DOHH2 (cell line): Measurements from ENCODE around the gene RGS13.

Source experiments
- H3F3A ChIP-seq: fragments of 200-600 bp; sonication (generic), shearing (Covaris generic); 2 replicates; pipeline ENCODE4 v1.6.0; 2016; ENCODE audit warnings: antibody characterized with exemption, mild to moderate bottlenecking; ENCODE audit not compliant: control insufficient read depth, insufficient read depth
- H3K27ac ChIP-seq: fragments of 200-600 bp; sonication (generic); 2 replicates; pipeline ENCODE4 v1.5.1; 2014; ENCODE audit warnings: low read depth, mild to moderate bottlenecking, low read length, moderate library complexity
- H3K27me3 ChIP-seq: fragments of 200-600 bp; sonication (generic); 2 replicates; pipeline ENCODE4 v1.6.1; 2014; ENCODE audit warnings: mild to moderate bottlenecking, low read length, mixed read lengths; ENCODE audit not compliant: control insufficient read depth
- H3K36me3 ChIP-seq: fragments of 200-600 bp; sonication (generic); 2 replicates; pipeline ENCODE4 v1.6.1; 2014; ENCODE audit warnings: mild to moderate bottlenecking, low read length, moderate library complexity, mixed read lengths; ENCODE audit not compliant: control insufficient read depth
- H3K4me1 ChIP-seq: fragments of 200-600 bp; sonication (generic); 2 replicates; pipeline ENCODE4 v1.6.1; 2014; ENCODE audit warnings: mild to moderate bottlenecking, low read length, mixed read lengths; ENCODE audit not compliant: control insufficient read depth
- H3K4me2 ChIP-seq: fragments of 200-600 bp; sonication (generic); 2 replicates; pipeline ENCODE4 v1.6.0; 2014; ENCODE audit warnings: mild to moderate bottlenecking, low read length, moderate library complexity
- H3K4me3 ChIP-seq: fragments of 200-600 bp; sonication (generic); 2 replicates; pipeline ENCODE4 v1.5.1; 2014; ENCODE audit warnings: mild to moderate bottlenecking, low read length, mixed read lengths
- H3K79me2 ChIP-seq: fragments of 200-600 bp; sonication (generic); 2 replicates; pipeline ENCODE4 v1.6.1; 2014; ENCODE audit warnings: mild to moderate bottlenecking, low read length, mixed read lengths; ENCODE audit not compliant: control insufficient read depth
- H3K9me2 ChIP-seq: fragments of 200-600 bp; sonication (generic); replicated peaks from 2 replicates; pipeline ENCODE4 v1.6.1; 2014; ENCODE audit warnings: mild to moderate bottlenecking, low read length, mixed read lengths; ENCODE audit not compliant: control insufficient read depth
- H3K9me3 ChIP-seq: fragments of 200-600 bp; sonication (generic); 2 replicates; pipeline ENCODE4 v1.6.1; 2014; ENCODE audit warnings: antibody characterized with exemption, low read length, mixed read lengths; ENCODE audit not compliant: control insufficient read depth, insufficient read depth
- H4K20me1 ChIP-seq: fragments of 200-600 bp; sonication (generic); 2 replicates; pipeline ENCODE4 v1.6.0; 2014; ENCODE audit warnings: low read depth, mild to moderate bottlenecking, antibody characterized with exemption, low read length, moderate library complexity; ENCODE audit not compliant: control insufficient read depth, insufficient read depth
- CTCF ChIP-seq: fragments of 200-600 bp; sonication (generic); IDR thresholded peaks from one replicate; pipeline ENCODE4 v1.5.1; 2014; ENCODE audit warnings: antibody characterized with exemption, mild to moderate bottlenecking, low read depth, low read length; ENCODE audit not compliant: poor library complexity, severe bottlenecking
- EZH2phosphoT487 ChIP-seq: fragments of 200-600 bp; sonication (generic); IDR thresholded peaks from 2 replicates; pipeline ENCODE4 v1.6.1; 2017; ENCODE audit warnings: borderline replicate concordance, mild to moderate bottlenecking, antibody characterized with exemption, low read length, moderate library complexity, mixed read lengths

The RGS13 gene

GRCh38 chr1:192610112-192610889 is 25.6 kb upstream of the RGS13 start:
- Histone ChIP-seq H4K20me1 (no peaks in the 10 kb centered on the region), H3K4me1 (peaks cover 85% of the 10 kb centered on the region), H3K9me3 (no peaks in the 10 kb centered on the region), H3K36me3 (no peaks in the 10 kb centered on the region), H3K79me2 (no peaks in the 10 kb centered on the region), H3K27ac (peak overlapping the region; percentile 71), H3K4me2 (peak overlapping the region; percentile 54), H3K9me2 (no peaks in the 10 kb centered on the region), H3F3A (peaks cover 22% of the 10 kb centered on the region), H3K4me3 (peak overlapping the region; percentile 31; the same call in 1 of the 2 replicates), H3K27me3 (no peaks in the 10 kb centered on the region)
- no peak for TF ChIP-seq EZH2phosphoT487
- no peak for TF ChIP-seq CTCF

GRCh38 chr1:192615055-192615454 is 20.9 kb upstream of the RGS13 start:
- Histone ChIP-seq H3K9me2 (no peaks in the 10 kb centered on the region), H3K79me2 (no peaks in the 10 kb centered on the region), H3K27ac (peak overlapping the region; percentile 73), H3K4me1 (peaks cover 73% of the 10 kb centered on the region), H3K36me3 (no peaks in the 10 kb centered on the region), H4K20me1 (no peaks in the 10 kb centered on the region), H3K4me3 (peak overlapping the region; percentile 29), H3K27me3 (no peaks in the 10 kb centered on the region), H3K4me2 (peak overlapping the region; percentile 47), H3F3A (peaks cover 24% of the 10 kb centered on the region), H3K9me3 (no peaks in the 10 kb centered on the region)
- no peak for TF ChIP-seq EZH2phosphoT487
- no peak for TF ChIP-seq CTCF

DNA sequence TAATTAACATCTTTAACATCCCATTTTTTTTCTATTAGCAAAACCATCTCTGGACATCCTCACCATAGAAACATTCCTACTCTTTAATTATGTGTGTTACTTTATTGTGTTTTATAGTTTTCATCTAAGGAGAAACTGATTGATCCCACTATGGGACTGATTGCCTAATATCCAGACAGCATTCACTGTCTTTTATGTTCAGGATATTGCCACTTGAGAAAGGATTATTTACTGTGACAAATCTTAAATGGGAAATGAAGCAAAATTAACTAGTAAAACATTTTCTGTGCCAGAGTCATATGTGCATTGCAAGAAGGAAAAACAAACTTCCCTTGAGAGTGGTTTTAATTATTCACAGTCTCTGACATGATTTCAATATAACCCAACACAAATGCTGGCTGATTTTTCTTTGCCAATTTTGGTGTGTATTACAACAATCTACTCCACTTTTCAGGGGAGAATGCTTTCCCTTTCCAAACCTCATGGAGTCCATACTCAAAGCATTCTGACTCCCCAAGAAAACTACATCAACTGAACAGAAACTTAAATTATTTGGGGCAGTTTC is 15.8 kb upstream of the RGS13 start:
- no peaks in the 10 kb centered on the region for H3K27me3 ChIP-seq
- H3K9me3 ChIP-seq, result peaks cover 5% of the 10 kb centered on the region
- H3K4me2 ChIP-seq, result no peak overlapping the region
- no peaks in the 10 kb centered on the region for H4K20me1 ChIP-seq
- peaks cover 47% of the 10 kb centered on the region for H3K4me1 ChIP-seq
- no peak overlapping the region for H3K4me3 ChIP-seq
- no peak overlapping the region for H3K27ac ChIP-seq
- H3K36me3 ChIP-seq, result peaks cover 1% of the 10 kb centered on the region; the same call in 1 of the 2 replicates
- H3K9me2 ChIP-seq, result no peaks in the 10 kb centered on the region
- H3K79me2 ChIP-seq, result peaks cover 4% of the 10 kb centered on the region; the same call in 1 of the 2 replicates
- peaks cover 11% of the 10 kb centered on the region for H3F3A ChIP-seq
- TF ChIP-seq EZH2phosphoT487 (no peak), CTCF (no peak)
